Measurements from ENCODE around the gene CXorf49B. TPM values are rescaled to one million over a fixed set of nuclear protein-coding genes. Genes with fewer than 3 reads are reported as not detected.
"Not testable (repeated sequence)": the region's sequence is repeated elsewhere in the genome, so short reads cannot be mapped to it uniquely, and the experiment has no call there.

CXorf49B gene
- 4.6 TPM for polyA plus RNA-seq (2012; ENCODE audit: insufficient read depth, insufficient read length)

GRCh38 chrX:71763049-71763448 is at the start of gene CXorf49B:
CXorf49B (plus strand) TSS chrX:71763349; CDS start chrX:71763424, 75 bp downstream.
- not testable (repeated sequence) for DNase-seq (ENCODE audit: low read depth, low spot score); H3K4me3 ChIP-seq (ENCODE audit: low read length)

DNA sequence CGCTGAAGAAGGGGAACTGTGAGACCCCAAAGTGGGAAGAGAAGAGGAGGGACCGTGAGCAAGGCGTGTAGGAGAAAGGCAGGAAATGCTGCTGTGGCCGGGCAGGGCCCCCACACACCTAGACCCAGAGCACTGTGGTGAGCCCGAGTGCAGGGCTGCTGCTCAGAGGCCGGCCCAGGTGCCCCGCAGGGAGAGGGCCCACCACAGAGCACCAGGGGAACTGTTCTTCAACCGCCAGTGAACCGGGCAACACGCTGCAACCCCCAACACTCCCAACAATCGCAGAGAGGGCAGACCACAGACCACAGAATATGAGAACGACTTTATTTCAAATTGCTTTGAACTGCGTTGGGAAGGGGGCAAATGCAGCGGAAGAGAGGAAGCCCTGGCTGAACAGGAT is 49.1 kb upstream of the CXorf49B start:
- H3K4me3 ChIP-seq (ENCODE audit: low read length); DNase-seq (ENCODE audit: low read depth, low spot score): not testable (repeated sequence)

- not testable (repeated sequence) for H3K4me3 ChIP-seq (ENCODE audit: low read length); DNase-seq (ENCODE audit: low read depth, low spot score)
These were observed 47.6 kb upstream of the CXorf49B start for GRCh38 chrX:71715551-71715950.

- not testable (repeated sequence) for DNase-seq (ENCODE audit: low read depth, low spot score); H3K4me3 ChIP-seq (ENCODE audit: low read length)
These were observed 46.8 kb upstream of the CXorf49B start for GRCh38 chrX:71716323-71716722.

DNA sequence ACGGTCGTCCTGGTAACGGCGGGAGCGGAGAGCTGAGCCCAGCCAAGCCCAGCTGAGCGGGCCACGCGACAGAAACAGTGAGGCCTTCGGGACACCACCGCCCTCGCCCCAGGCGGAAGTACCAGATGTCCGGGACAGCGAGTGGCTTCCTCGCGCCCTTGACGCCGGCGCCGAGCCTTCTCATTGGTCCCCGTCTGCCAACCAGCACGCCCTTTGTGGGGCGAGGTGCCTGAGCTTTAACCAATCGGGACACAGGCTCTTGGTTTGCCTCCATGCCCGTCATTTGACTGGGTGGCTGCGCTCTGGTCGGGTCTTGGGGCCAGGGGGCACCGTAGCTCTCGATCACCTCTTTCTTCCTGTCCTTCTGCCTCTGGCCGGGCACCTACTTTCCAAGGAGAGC is 45.0 kb upstream of the CXorf49B start, which contains the start of gene CXorf49:
TSS of gene CXorf49 (minus strand) at position 101 of the 400 bp plus-strand sequence. CDS start 134 bp downstream, outside the sequence.
- DNase-seq (ENCODE audit: low read depth, low spot score); H3K4me3 ChIP-seq (ENCODE audit: low read length): not testable (repeated sequence)

DNA sequence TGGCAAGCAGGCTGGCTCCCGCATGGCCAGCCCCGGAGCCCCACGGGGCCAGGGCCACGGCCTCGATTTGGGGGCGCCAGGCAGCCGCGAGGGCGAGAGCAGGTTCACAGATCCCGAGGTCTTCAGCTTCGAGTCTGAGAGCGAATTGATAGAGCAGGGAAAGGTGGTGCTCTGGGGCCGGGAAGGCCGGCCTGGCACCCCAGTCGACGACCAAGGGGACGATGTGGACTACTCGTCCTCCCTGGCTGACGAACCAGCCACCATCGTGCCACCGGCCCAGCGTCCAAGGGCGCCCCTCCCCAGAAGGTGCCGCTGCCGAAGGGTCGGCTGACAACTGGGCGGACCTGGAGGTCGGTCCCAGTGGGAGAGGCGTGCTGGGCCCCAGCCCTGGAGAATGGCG is 44.0 kb upstream of the CXorf49B start:
- DNase-seq (ENCODE audit: low read depth, low spot score); H3K4me3 ChIP-seq (ENCODE audit: low read length): not testable (repeated sequence)

DNA sequence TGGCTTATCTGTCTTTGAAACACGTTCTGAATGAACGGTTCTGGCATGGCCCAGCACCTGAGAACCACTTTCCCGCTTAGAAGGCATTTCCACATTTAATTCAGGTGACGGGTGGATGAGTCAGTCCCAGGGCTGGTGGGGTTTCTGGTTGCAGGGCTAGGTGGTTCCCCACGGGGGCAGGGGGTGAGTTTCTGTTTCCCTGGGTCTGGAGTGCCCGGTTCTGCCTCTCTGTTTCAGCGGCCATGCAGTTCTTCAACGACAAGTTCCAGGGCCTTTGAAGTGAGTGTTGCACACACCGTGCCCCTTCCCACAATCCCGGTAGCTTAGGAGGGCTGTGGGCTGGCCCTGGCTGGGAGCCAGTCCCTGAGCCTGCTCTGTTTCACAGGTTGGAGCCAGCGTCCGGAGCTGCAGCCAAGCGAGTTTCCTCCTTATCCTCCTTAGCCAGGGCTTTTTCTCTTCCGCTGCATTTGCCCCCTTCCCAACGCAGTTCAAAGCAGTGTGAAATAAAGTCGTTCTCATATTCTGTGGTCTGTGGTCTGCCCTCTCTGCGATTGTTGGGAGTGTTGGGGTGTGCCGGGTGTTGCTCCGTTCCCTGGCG is 42.8 kb upstream of the CXorf49B start:
- H3K4me3 ChIP-seq (ENCODE audit: low read length); DNase-seq (ENCODE audit: low read depth, low spot score): not testable (repeated sequence)

DNA sequence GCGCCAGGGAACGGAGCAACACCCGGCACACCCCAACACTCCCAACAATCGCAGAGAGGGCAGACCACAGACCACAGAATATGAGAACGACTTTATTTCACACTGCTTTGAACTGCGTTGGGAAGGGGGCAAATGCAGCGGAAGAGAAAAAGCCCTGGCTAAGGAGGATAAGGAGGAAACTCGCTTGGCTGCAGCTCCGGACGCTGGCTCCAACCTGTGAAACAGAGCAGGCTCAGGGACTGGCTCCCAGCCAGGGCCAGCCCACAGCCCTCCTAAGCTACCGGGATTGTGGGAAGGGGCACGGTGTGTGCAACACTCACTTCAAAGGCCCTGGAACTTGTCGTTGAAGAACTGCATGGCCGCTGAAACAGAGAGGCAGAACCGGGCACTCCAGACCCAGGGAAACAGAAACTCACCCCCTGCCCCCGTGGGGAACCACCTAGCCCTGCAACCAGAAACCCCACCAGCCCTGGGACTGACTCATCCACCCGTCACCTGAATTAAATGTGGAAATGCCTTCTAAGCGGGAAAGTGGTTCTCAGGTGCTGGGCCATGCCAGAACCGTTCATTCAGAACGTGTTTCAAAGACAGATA is 2.4 kb upstream of the CXorf49B start:
- DNase-seq (ENCODE audit: low read depth, low spot score); H3K4me3 ChIP-seq (ENCODE audit: low read length): not testable (repeated sequence)

GRCh38 chrX:71764832-71765231 is 1.7 kb downstream of the CXorf49B start:
- not testable (repeated sequence) for H3K4me3 ChIP-seq (ENCODE audit: low read length); DNase-seq (ENCODE audit: low read depth, low spot score)

- H3K4me3 ChIP-seq (ENCODE audit: low read length); DNase-seq (ENCODE audit: low read depth, low spot score): not testable (repeated sequence)
These were observed 2.5 kb downstream of the CXorf49B start for GRCh38 chrX:71765613-71766012.

GRCh38 chrX:71767134-71767533 is 4.0 kb downstream of the CXorf49B start:
- not testable (repeated sequence) for DNase-seq (ENCODE audit: low read depth, low spot score)

DNA sequence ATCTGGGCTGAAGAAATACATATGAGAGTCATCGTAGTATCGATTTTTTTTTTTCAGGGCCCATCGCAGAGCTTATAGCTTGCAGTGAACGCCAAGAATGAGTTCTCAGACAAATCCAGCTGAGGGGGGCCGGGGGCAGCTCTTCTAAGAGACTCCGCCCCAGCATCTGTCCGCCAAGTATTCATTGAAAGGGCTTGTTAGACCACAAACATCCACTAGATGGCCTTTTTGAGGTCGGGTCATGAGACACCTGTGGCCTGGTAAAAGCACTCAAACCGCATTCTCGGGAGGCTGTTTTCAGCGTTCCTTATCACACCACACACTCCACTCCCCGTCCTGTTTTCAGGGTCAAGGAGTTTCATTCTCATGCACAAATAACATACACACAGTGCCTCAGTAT is 15.2 kb downstream of the CXorf49B start:
- not testable (repeated sequence) for DNase-seq (ENCODE audit: low read depth, low spot score); H3K4me3 ChIP-seq (ENCODE audit: low read length)

More at GRCh38 chrX:71767134-71767533, 4.0 kb downstream of the CXorf49B start:
- not testable (repeated sequence) for H3K4me3 ChIP-seq (ENCODE audit: low read length)

GRCh38 chrX:71782225-71782949 is 19.2 kb downstream of the CXorf49B start:
- DNase-seq (ENCODE audit: low read depth, low spot score); H3K4me3 ChIP-seq (ENCODE audit: low read length): not testable (repeated sequence)

DNA sequence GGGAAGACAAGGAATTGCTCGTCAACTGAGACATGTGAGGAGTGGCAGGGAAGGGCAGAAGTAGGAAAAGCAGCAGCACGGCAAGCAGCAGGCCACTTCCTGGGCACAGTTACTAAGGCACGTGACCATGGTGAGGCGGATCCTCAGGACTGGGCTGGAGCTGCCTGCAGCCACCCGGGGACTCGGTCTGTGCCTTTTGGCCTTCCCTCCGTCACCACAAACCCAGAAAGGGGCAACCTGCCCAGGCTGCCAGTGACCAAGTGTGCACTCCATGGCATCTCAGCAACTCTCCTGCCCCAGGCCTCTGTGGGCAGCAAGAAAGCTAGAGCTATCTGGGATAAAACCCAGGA is 19.8 kb downstream of the CXorf49B start:
- not testable (repeated sequence) for DNase-seq (ENCODE audit: low read depth, low spot score); H3K4me3 ChIP-seq (ENCODE audit: low read length)

GRCh38 chrX:71783569-71784347 is 20.6 kb downstream of the CXorf49B start:
- DNase-seq (ENCODE audit: low read depth, low spot score); H3K4me3 ChIP-seq (ENCODE audit: low read length): not testable (repeated sequence)

- not testable (repeated sequence) for H3K4me3 ChIP-seq (ENCODE audit: low read length); DNase-seq (ENCODE audit: low read depth, low spot score)
These were observed 21.3 kb downstream of the CXorf49B start for GRCh38 chrX:71784348-71784983.

DNA sequence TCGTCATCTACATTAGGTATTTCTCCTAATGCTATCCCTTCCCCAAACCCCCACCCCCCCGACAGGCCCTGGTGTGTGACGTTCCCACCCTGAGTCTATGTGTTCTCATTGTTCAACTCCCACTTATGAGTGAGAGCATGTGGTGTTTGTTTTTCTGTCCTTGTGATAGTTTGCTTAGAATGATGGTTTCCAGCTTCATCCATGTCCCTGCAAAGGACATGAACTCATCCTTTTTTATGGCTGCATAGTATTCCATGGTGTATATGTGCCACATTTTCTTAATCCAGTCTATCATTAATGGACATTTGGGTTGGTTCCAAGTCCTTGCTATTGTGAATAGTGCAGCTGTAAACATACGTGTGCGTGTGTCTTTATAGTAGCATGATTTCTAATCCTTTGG is 43.3 kb downstream of the CXorf49B start:
- DNase-seq (ENCODE audit: low read depth, low spot score); H3K4me3 ChIP-seq (ENCODE audit: low read length): not testable (repeated sequence)

DNA sequence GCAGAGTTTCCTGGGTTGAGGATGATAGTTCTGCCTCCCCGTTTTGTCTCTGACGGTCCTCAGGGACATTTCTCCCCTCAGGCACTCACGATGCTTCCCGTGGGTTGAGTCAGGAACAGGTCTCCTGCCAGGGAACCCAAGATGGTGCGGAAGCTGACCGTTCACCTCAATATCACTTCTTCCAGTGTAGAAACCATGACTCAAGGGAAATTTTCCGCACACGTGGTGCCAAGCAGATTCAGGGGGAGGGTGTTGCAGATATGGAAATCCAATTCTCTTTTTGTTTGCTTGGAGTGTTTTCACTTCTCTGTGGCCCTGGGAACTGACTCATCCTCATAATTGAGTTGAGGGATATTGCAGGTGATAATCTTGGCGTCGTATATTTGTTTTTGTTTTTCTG is 46.7 kb downstream of the CXorf49B start:
- H3K4me3 ChIP-seq (ENCODE audit: low read length), result no peak overlapping the region
- DNase-seq (ENCODE audit: low read depth, low spot score), result no peak

Measured in Jurkat, Clone E6-1 (cell line).